Measurements from ENCODE around the gene KCTD17. TPM values are rescaled to one million over a fixed set of nuclear protein-coding genes. Genes with fewer than 3 reads are reported as not detected.

The KCTD17 gene
- total and polyA plus RNA-seq, 2 of the 4 experiments (the other 2 are of a cell fraction), result 28.3 to 37.3 TPM

DNA sequence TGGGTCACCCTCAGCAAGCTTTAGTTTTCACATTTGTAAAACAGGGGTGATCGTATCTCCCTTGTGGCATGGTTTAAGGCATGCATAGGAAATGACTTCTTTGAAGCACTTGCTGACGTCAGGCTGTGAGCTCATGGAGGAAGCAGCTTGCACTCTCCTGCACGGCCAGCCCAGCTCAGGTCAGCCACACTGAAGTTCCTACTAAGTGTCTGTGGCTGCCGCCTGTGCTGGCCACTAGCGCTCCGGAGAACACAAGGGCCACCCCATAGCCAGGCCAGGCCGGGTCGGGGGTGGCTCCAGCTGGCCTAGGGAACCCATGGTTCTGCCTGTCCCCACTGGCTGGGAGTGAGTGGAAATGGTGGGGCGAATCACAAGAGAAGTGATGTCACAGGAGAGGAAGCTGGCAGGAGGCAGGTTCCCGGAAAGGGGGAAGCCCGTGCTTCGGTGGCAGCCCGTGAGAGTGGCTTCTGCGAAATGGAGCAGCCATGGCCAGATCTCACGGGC lies 28.2 kb downstream of the KCTD17 start:
- Histone ChIP-seq H4K91ac (ENCODE audit: insufficient read depth, low read depth, low read length) (no peak overlapping the region), H3K23ac (ENCODE audit: low read depth, low read length) (no peak overlapping the region), H2AK9ac (replicated peaks; ENCODE audit: low read depth, low read length, poor library complexity) (peak overlapping the region; percentile 65), H2BK120ac (ENCODE audit: low read depth, low read length) (no peak overlapping the region), H2BK20ac (ENCODE audit: low read depth, low read length) (no peak overlapping the region), H3K18ac (ENCODE audit: low read depth, low read length) (no peak overlapping the region), H2AFZ (replicated peaks; ENCODE audit: low read length, poor library complexity) (peak overlapping the region; percentile 81), H3K4me3 (ENCODE audit: insufficient read depth, low read depth, low read length) (no peak overlapping the region), H3K56ac (ENCODE audit: extremely low read depth, insufficient read depth, low read length) (no peak overlapping the region), H3K4me1 (ENCODE audit: control insufficient read depth, insufficient read depth, low read length) (no peaks in the 10 kb centered on the region), H3K27ac (ENCODE audit: insufficient read depth, low read length) (no peak overlapping the region), H3K9me1 (ENCODE audit: insufficient read depth, low read length) (no peaks in the 10 kb centered on the region), H3K36me3 (ENCODE audit: control insufficient read depth, insufficient read depth, low read length) (no peaks in the 10 kb centered on the region), H2BK5ac (ENCODE audit: low read depth, low read length, poor library complexity, severe bottlenecking) (no peak overlapping the region), H3K9ac (ENCODE audit: low read depth, low read length) (no peak overlapping the region), H2AK5ac (ENCODE audit: low read depth, low read length) (no peak overlapping the region), H3K79me1 (ENCODE audit: low read depth in 1 of 2, low read length in 2 of 2) (no peaks in the 10 kb centered on the region), H3K27me3 (ENCODE audit: control insufficient read depth, insufficient read depth, low read length) (peaks cover 43% of the 10 kb centered on the region), H4K5ac (ENCODE audit: low read depth, low read length) (no peak overlapping the region), H3K9me3 (ENCODE audit: control insufficient read depth, insufficient read depth, low read length) (no peaks in the 10 kb centered on the region), H3K4ac (ENCODE audit: low read depth, low read length) (no peak overlapping the region), H3K4me2 (ENCODE audit: low read depth, low read length) (no peak overlapping the region), H3K14ac (replicated peaks; ENCODE audit: low read depth, low read length) (no peak overlapping the region), H2BK15ac (ENCODE audit: low read depth, low read length) (no peak overlapping the region), H4K20me1 (ENCODE audit: insufficient read depth, low read length) (no peaks in the 10 kb centered on the region), H4K8ac (ENCODE audit: low read depth in 2 of 2, low read length in 2 of 2) (no peak overlapping the region)
- dilution Hi-C loops (cut with HindIII; ENCODE audit: low sequenced_read_pairs, unreplicated experiment), result no loop called here
- TF ChIP-seq MAFK (IDR thresholded peaks at IDR 0.05; ENCODE audit: low read depth, low read length), result no peak
- TF ChIP-seq RAD21 (IDR thresholded peaks at IDR 0.05; ENCODE audit: low read length), result no peak
- intact Hi-C loops (cut with micrococcal nuclease), result loop anchor here (5.0 kb wide), 1 partner anchor 378 kb away; no protein-coding TSS in a partner anchor
- WGBS, 2 experiments (ENCODE audit: extremely low coverage in 2 of 2, insufficient read length in 1 of 2), result 54% methylated on average over 6 of the region's 15 CpGs; no CpG with 5 or more reads in 1 of the 2 experiments
- no TSS peak for BruUV-seq (replicated peaks)
- ChIA-PET CTCF (no interaction called here), POLR2A (ENCODE audit: unreplicated experiment) (no interaction called here)
- 0 out of 2 replicates have a peak, but pooled peaks have one; percentile 36 for ATAC-seq (ENCODE audit: low read depth)
- peak; percentile 76 for DNase-seq
- in situ Hi-C loops (cut with MboI; ENCODE audit: low sequenced_read_pairs), result no loop called here

Measured in IMR-90 (cell line).